HCT116 (cell line): ENCODE measurements around the gene DMPK. TPM values are rescaled to one million over a fixed set of nuclear protein-coding genes. Genes with fewer than 3 reads are reported as not detected.

ENCODE experiments used
- ATAC-seq: fragments of 200-7000 bp; cut with Tn5 transposase; 2 replicates; pipeline ENCODE4 v1.9.1; 2020; ENCODE audit warnings: mild to moderate bottlenecking, moderate library complexity
- BruUV-seq: library from RNA; stranded (reverse); fragments of 400-500 nt; replicated peaks from 2 replicates; lab custom pipeline; 2021; lab: Mats Ljungman, UMichigan
- CTCF ChIA-PET: fragments of 300-600 bp; sonication (Branson Sonifier 250); formaldehyde crosslinking; loops from one replicate; lab custom pipeline; 2021; ENCODE audit warnings: antibody characterized with exemption; lab: Charles Lee
- POLR2A ChIA-PET: fragments of 300-600, 350-600 bp; sonication (Branson Sonifier 250); formaldehyde crosslinking; loops from one replicate; lab custom pipeline; 2021; ENCODE audit warnings: antibody characterized with exemption; lab: Charles Lee
- RAD21 ChIA-PET, 2 experiments: fragments of 300-600 bp; sonication (Branson Sonifier 250); formaldehyde crosslinking; loops; one replicate each; lab custom pipeline; 2023; ENCODE audit warnings: low total read pairs in 2 of 2; ENCODE audit not compliant: uncharacterized antibody in 2 of 2, unreplicated experiment in 2 of 2, low non-redundant PET in 1 of 2; lab: Charles Lee
- DNase-seq: peaks from one replicate; pipeline ENCODE4 v3.0.0-alpha.2; 2010; ENCODE audit warnings: low read depth, low spot score
- H2AFZ ChIP-seq: fragments of 200-600 bp; shearing (Covaris generic), sonication (generic); 2 replicates; pipeline ENCODE4 v1.6.1; 2017; ENCODE audit warnings: low read depth, mixed run types, mixed read lengths, antibody characterized with exemption, low read length; ENCODE audit not compliant: poor library complexity, severe bottlenecking
- H3K27ac ChIP-seq: 2 replicates; pipeline ENCODE4 v1.5.1; 2012; ENCODE audit warnings: low read depth, low read length
- H3K27me3 ChIP-seq: fragments of 200-600 bp; sonication (generic); 2 replicates; pipeline ENCODE4 v1.6.1; 2016; ENCODE audit warnings: mixed run types, low read length, mixed read lengths; ENCODE audit not compliant: insufficient read depth
- H3K36me3 ChIP-seq, 2 experiments: fragments of 200-500 bp in 1 of 2; fragments of 200-600 bp in 1 of 2; sonication (Bioruptor generic) in 1 of 2; sonication (generic) in 1 of 2; 2 replicates each; pipeline versions ENCODE4 v1.5.1 to v1.6.1; 2014 to 2016; ENCODE audit warnings: low read length in 2 of 2, inconsistent platforms in 1 of 2, mixed read lengths in 1 of 2, mixed run types in 1 of 2; ENCODE audit not compliant: insufficient read depth in 2 of 2, control insufficient read depth in 1 of 2
- H3K4me1 ChIP-seq, 2 experiments: fragments of 200-600 bp in 1 of 2; sonication (generic) in 1 of 2; 2 replicates each; pipeline versions ENCODE4 v1.5.1 to v1.6.1; 2012 to 2017; ENCODE audit warnings: low read length in 2 of 2, inconsistent platforms in 1 of 2, mild to moderate bottlenecking in 1 of 2, mixed read lengths in 1 of 2, mixed run types in 1 of 2, moderate library complexity in 1 of 2; ENCODE audit not compliant: insufficient read depth in 2 of 2, control insufficient read depth in 1 of 2
- H3K4me2 ChIP-seq: fragments of 200-600 bp; sonication (generic); 2 replicates; pipeline ENCODE4 v1.6.1; 2017; ENCODE audit warnings: mixed run types, low read length, mixed read lengths
- H3K4me3 ChIP-seq, 2 experiments: fragments of 200-600 bp in 1 of 2; sonication (generic) in 1 of 2; replicated peaks in 1 of 2; 2 replicates each; pipeline ENCODE4 v1.5.1; 2011 to 2016; ENCODE audit warnings: low read length in 2 of 2, control low read depth in 1 of 2, low read depth in 1 of 2, mild to moderate bottlenecking in 1 of 2, mixed read lengths in 1 of 2, mixed run types in 1 of 2
- H3K79me2 ChIP-seq: fragments of 200-600 bp; sonication (generic); 2 replicates; pipeline ENCODE4 v1.6.1; 2017; ENCODE audit warnings: mild to moderate bottlenecking, mixed run types, low read length, moderate library complexity, mixed read lengths; ENCODE audit not compliant: insufficient read depth
- H3K9ac ChIP-seq: fragments of 200-600 bp; sonication (generic); 2 replicates; pipeline ENCODE4 v1.6.1; 2016; ENCODE audit warnings: low read length, mixed read lengths
- H3K9me2 ChIP-seq: fragments of 200-600 bp; sonication (generic), shearing (Covaris generic); 2 replicates; pipeline ENCODE4 v1.6.1; 2017; ENCODE audit warnings: mixed run types, mild to moderate bottlenecking, moderate library complexity; ENCODE audit not compliant: insufficient read depth
- H3K9me3 ChIP-seq, 2 experiments: fragments of 200-500 bp in 1 of 2; fragments of 200-600 bp in 1 of 2; sonication (Bioruptor generic) in 1 of 2; sonication (generic) in 1 of 2; 2 replicates each; pipeline ENCODE4 v1.6.1; 2014 to 2017; ENCODE audit warnings: low read length in 2 of 2, mixed read lengths in 2 of 2, inconsistent platforms in 1 of 2, low read depth in 1 of 2, mild to moderate bottlenecking in 1 of 2, mixed run types in 1 of 2, moderate library complexity in 1 of 2; ENCODE audit not compliant: control insufficient read depth in 1 of 2, insufficient read depth in 1 of 2
- H4K20me1 ChIP-seq: fragments of 200-600 bp; sonication (generic), shearing (Covaris generic); 2 replicates; pipeline ENCODE4 v1.6.1; 2017; ENCODE audit warnings: mixed run types, mild to moderate bottlenecking, moderate library complexity; ENCODE audit not compliant: insufficient read depth
- CBX3 ChIP-seq: IDR thresholded peaks from 2 replicates; pipeline ENCODE4 v1.6.1; 2012; ENCODE audit warnings: low read depth
- EGR1 ChIP-seq: IDR thresholded peaks from 2 replicates; pipeline ENCODE4 v1.6.1; 2012; ENCODE audit warnings: low read depth
- ELF1 ChIP-seq: IDR thresholded peaks from 2 replicates; pipeline ENCODE4 v1.6.1; 2012; ENCODE audit warnings: low read depth, borderline replicate concordance
- EZH2phosphoT487 ChIP-seq: fragments of 200-600 bp; IDR thresholded peaks from 2 replicates; pipeline ENCODE4 v1.6.1; 2018; ENCODE audit warnings: antibody characterized with exemption, borderline replicate concordance
- MAX ChIP-seq: IDR thresholded peaks from 2 replicates; pipeline ENCODE4 v1.6.1; 2012
- SIN3A ChIP-seq: IDR thresholded peaks from 2 replicates; pipeline ENCODE4 v1.6.1; 2012; ENCODE audit warnings: low read depth
- YY1 ChIP-seq: IDR thresholded peaks from 2 replicates; pipeline ENCODE4 v1.6.1; 2011; ENCODE audit warnings: low read length, low read depth, moderate library complexity, mild to moderate bottlenecking; ENCODE audit not compliant: insufficient replicate concordance; ENCODE audit errors: extremely low read depth
- ZFX ChIP-seq: fragments of 450-650 bp; IDR thresholded peaks from 2 replicates; pipeline ENCODE4 v1.6.1; 2017
- intact Hi-C: fragments of 100-400 bp; cut with micrococcal nuclease; formaldehyde crosslinking; loops from 2 replicates; pipeline ENCODE4 v1.10.0; 2022
- total RNA-seq: library from RNA; stranded (reverse); gene quantifications from one replicate; pipeline ENCODE4 v1.2.1, GENCODE V29; 2021; ENCODE audit not compliant: unreplicated experiment
- TF ChIP-seq, protein P1 (sequence below): IDR thresholded peaks from 2 replicates; pipeline ENCODE4 v1.6.1; 2012

The DMPK gene
- total RNA-seq, 1 experiment from 2014 or later = 52.5 TPM

DNA sequence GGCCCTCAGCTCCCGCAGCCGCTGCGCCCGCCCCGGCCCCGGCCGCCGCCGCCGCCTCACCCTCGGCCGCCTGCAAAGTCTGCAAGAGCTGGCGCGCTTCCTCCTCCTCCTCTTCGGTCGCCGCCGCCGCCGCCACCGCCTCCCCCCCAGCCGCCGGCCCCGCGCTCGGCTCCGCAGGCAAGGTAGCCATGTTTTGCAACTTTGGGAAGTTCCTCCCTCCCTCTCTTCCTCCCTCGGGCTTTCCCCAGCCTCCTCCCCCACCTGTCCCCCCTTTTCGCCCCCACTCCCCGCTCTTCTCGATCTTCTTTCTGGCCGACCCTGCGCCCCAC lies 13.7 kb downstream of the DMPK start:
- BruUV-seq = no TSS peak
- H3K4me2 ChIP-seq = peak overlapping the region; percentile 92
- H3K9me3 ChIP-seq = no peaks in the 10 kb centered on the region
- H3K36me3 ChIP-seq = no peaks in the 10 kb centered on the region
- CTCF ChIA-PET = interaction anchor here (0.7 to 4.2 kb wide), 10 partner anchors 10 to 329 kb away, joined by 3 to 71 read pairs (median 22); partner anchors contain the start of genes DMPK, DMWD, QPCTL and SNRPD2
- H3K4me3 ChIP-seq = peak overlapping the region; percentile 80 to 84
- H3K4me1 ChIP-seq = peaks cover 14 to 48% of the 10 kb centered on the region in 2 experiments
- no peak for ATAC-seq
- H2AFZ ChIP-seq = peak overlapping the region; percentile 68
- peak overlapping the region; percentile 84 for H3K9ac ChIP-seq
- peak overlapping the region; percentile 98 for H3K27ac ChIP-seq
- H3K79me2 ChIP-seq = no peaks in the 10 kb centered on the region
- H4K20me1 ChIP-seq = no peaks in the 10 kb centered on the region
- POLR2A ChIA-PET = interaction anchor here (0.9 to 3.6 kb wide), 6 partner anchors 9 to 95 kb away, joined by 3 to 50 read pairs (median 6); partner anchors contain the start of genes DMPK, FOXA3 and QPCTL
- no peaks in the 10 kb centered on the region for H3K27me3 ChIP-seq
- no peak for DNase-seq
- RAD21 ChIA-PET = interaction anchor here in 1 of 2 experiments (0.6 kb wide), 1 partner anchor 60 kb away, joined by 5 read pairs; no protein-coding TSS in a partner anchor
- no peaks in the 10 kb centered on the region for H3K9me2 ChIP-seq
- intact Hi-C loops = loop anchor here (2.0 kb wide), 1 partner anchor 52 kb away; no protein-coding TSS in a partner anchor
- TF ChIP-seq EGR1 (no peak), MAX (no peak), ELF1 (no peak), YY1 (peak; percentile 53), ZFX (peak; percentile 41; the same call in 1 of the 2 replicates), SIN3A (no peak), EZH2phosphoT487 (no peak), CBX3 (no peak)
- TF ChIP-seq, protein P1, sequence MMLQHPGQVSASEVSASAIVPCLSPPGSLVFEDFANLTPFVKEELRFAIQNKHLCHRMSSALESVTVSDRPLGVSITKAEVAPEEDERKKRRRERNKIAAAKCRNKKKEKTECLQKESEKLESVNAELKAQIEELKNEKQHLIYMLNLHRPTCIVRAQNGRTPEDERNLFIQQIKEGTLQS = no peak
